Measurements from ENCODE around the gene ABL1.

Gene ABL1

GRCh38 chr9:130902204-130903185, 67.4 kb downstream of the ABL1 start:
- in situ Hi-C loops (cut with MboI; ENCODE audit: low pct_unique_long_range_greater_than_20kb, low sequenced_read_pairs, unreplicated experiment): no loop called here
- DNase-seq (ENCODE audit: low spot score): no peak
- TF ChIP-seq CTCF (IDR thresholded peaks at IDR 0.05; ENCODE audit: extremely low read depth, insufficient read depth, missing control alignments): no peak

GRCh38 chr9:130903194-130904069, 68.4 kb downstream of the ABL1 start:
- DNase-seq (ENCODE audit: low spot score): no peak
- TF ChIP-seq CTCF (IDR thresholded peaks at IDR 0.05; ENCODE audit: extremely low read depth, insufficient read depth, missing control alignments): no peak
- in situ Hi-C loops (cut with MboI; ENCODE audit: low pct_unique_long_range_greater_than_20kb, low sequenced_read_pairs, unreplicated experiment): no loop called here

GRCh38 chr9:130904070-130905044, 69.3 kb downstream of the ABL1 start:
- no peak for TF ChIP-seq CTCF (IDR thresholded peaks at IDR 0.05; ENCODE audit: extremely low read depth, insufficient read depth, missing control alignments)
- in situ Hi-C loops (cut with MboI; ENCODE audit: low pct_unique_long_range_greater_than_20kb, low sequenced_read_pairs, unreplicated experiment): no loop called here
- DNase-seq (ENCODE audit: low spot score): no peak

GRCh38 chr9:130905125-130905901, 70.3 kb downstream of the ABL1 start:
- no peak for DNase-seq (ENCODE audit: low spot score)
- no peak for TF ChIP-seq CTCF (IDR thresholded peaks at IDR 0.05; ENCODE audit: extremely low read depth, insufficient read depth, missing control alignments)
- in situ Hi-C loops (cut with MboI; ENCODE audit: low pct_unique_long_range_greater_than_20kb, low sequenced_read_pairs, unreplicated experiment): no loop called here

GRCh38 chr9:130905902-130906734, 71.1 kb downstream of the ABL1 start:
- no peak for DNase-seq (ENCODE audit: low spot score)
- no peak for TF ChIP-seq CTCF (IDR thresholded peaks at IDR 0.05; ENCODE audit: extremely low read depth, insufficient read depth, missing control alignments)
- in situ Hi-C loops (cut with MboI; ENCODE audit: low pct_unique_long_range_greater_than_20kb, low sequenced_read_pairs, unreplicated experiment): no loop called here

Measured in GM13977 (cell line).